Caco-2 (cell line): ENCODE data around the gene CABP7. TPM values are rescaled to one million over a fixed set of nuclear protein-coding genes. Genes with fewer than 3 reads are reported as not detected.

Experiments used
- BruUV-seq: library from RNA; stranded (reverse); fragments of 400-500 nt; replicated peaks from 2 replicates; lab custom pipeline; 2021; lab: Mats Ljungman, UMichigan
- CTCF ChIA-PET: fragments of 300-600 bp; sonication (Branson Sonifier 250); formaldehyde crosslinking; loops from one replicate; lab custom pipeline; 2022; ENCODE audit warnings: antibody characterized with exemption; lab: Charles Lee
- POLR2A ChIA-PET: fragments of 300-600 bp; sonication (Branson Sonifier 250); formaldehyde crosslinking; loops from one replicate; lab custom pipeline; 2022; ENCODE audit warnings: antibody characterized with exemption; lab: Charles Lee
- DNase-seq, 2 experiments: peaks; one replicate each; pipeline versions ENCODE4 v3.0.0 to v3.0.0-alpha.2; 2020 to 2022
- H3K27me3 ChIP-seq: replicated peaks from 2 replicates; pipeline ENCODE4 v1.6.0; 2011; ENCODE audit warnings: low read length; ENCODE audit not compliant: control insufficient read depth, insufficient read depth
- H3K36me3 ChIP-seq: 2 replicates; pipeline ENCODE4 v1.5.1; 2011; ENCODE audit warnings: low read length; ENCODE audit not compliant: control insufficient read depth, insufficient read depth
- H3K4me1 ChIP-seq: fragments of 250-450 bp; sonication (Bioruptor Pico); 2 replicates; pipeline ENCODE4 v1.5.1; 2020; ENCODE audit warnings: mild to moderate bottlenecking
- H3K4me3 ChIP-seq: 2 replicates; pipeline ENCODE4 v1.5.1; 2011; ENCODE audit warnings: low read depth, mild to moderate bottlenecking, control low read depth, low read length
- H3K9me3 ChIP-seq: fragments of 250-450 bp; sonication (Bioruptor Pico); 2 replicates; pipeline ENCODE4 v1.5.1; 2020; ENCODE audit warnings: mild to moderate bottlenecking, moderate library complexity
- H3K27ac Mint-ChIP-seq: one replicate; pipeline ENCODE4 v1.8.0; 2022; ENCODE audit warnings: mixed read lengths; ENCODE audit not compliant: unreplicated experiment
- H3K27me3 Mint-ChIP-seq: one replicate; pipeline ENCODE4 v1.8.0; 2022; ENCODE audit warnings: mixed read lengths; ENCODE audit not compliant: insufficient read depth, unreplicated experiment
- H3K36me3 Mint-ChIP-seq: one replicate; pipeline ENCODE4 v1.8.0; 2022; ENCODE audit warnings: mild to moderate bottlenecking, mixed read lengths; ENCODE audit not compliant: insufficient read depth, unreplicated experiment
- H3K4me1 Mint-ChIP-seq: one replicate; pipeline ENCODE4 v1.8.0; 2022; ENCODE audit warnings: low read depth, mixed read lengths; ENCODE audit not compliant: unreplicated experiment
- H3K4me3 Mint-ChIP-seq: one replicate; pipeline ENCODE4 v1.8.0; 2022; ENCODE audit warnings: mild to moderate bottlenecking, moderate library complexity, mixed read lengths; ENCODE audit not compliant: unreplicated experiment
- H3K9me3 Mint-ChIP-seq: one replicate; pipeline ENCODE4 v1.8.0; 2022; ENCODE audit warnings: mixed read lengths; ENCODE audit not compliant: unreplicated experiment
- intact Hi-C: fragments of 100-400 bp; cut with micrococcal nuclease; formaldehyde crosslinking; loops from one replicate; pipeline ENCODE4 v1.10.0; 2022; ENCODE audit not compliant: unreplicated experiment
- total RNA-seq: library from RNA; stranded (reverse); gene quantifications from 2 replicates; pipeline ENCODE4 v1.2.3, GENCODE V29; 2022
- TF ChIP-seq, protein P1 (sequence below), 2 experiments: fragments of 200-600 bp in 1 of 2; IDR thresholded peaks; 1 replicate in 1 of 2; 2 replicates in 1 of 2; pipeline versions ENCODE4 v1.5.1 to v1.8.0; 2011 to 2022; ENCODE audit warnings: antibody characterized with exemption in 1 of 2, control low read depth in 1 of 2, inconsistent platforms in 1 of 2, low read depth in 1 of 2, low read length in 1 of 2, mild to moderate bottlenecking in 1 of 2, moderate library complexity in 1 of 2; ENCODE audit not compliant: insufficient read depth in 1 of 2, severe bottlenecking in 1 of 2, unreplicated experiment in 1 of 2

CABP7 gene
- total RNA-seq, 1 experiment from 2014 or later = not detected

DNA sequence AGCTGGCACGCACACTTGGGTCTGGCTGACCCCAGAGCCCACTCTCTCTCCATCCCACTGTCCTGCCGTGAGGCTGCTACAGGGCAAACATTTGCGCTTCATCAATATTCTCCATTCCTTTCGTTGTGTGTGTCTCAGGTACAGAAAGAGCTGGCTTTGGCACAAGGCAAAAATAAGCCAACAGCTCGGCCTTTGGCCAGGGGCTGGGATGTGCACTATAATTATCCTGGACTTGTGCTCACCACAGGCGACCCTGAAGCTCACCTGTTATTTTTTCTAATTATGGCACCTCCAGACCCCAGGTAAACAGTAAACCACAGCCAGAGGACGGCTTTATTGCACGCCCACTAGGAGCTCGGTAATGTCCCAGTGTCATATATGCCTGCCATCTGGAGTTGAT is 36.1 kb downstream of the CABP7 start:
- ChIA-PET POLR2A (no interaction called here), CTCF (no interaction called here)
- TF ChIP-seq, protein P1, sequence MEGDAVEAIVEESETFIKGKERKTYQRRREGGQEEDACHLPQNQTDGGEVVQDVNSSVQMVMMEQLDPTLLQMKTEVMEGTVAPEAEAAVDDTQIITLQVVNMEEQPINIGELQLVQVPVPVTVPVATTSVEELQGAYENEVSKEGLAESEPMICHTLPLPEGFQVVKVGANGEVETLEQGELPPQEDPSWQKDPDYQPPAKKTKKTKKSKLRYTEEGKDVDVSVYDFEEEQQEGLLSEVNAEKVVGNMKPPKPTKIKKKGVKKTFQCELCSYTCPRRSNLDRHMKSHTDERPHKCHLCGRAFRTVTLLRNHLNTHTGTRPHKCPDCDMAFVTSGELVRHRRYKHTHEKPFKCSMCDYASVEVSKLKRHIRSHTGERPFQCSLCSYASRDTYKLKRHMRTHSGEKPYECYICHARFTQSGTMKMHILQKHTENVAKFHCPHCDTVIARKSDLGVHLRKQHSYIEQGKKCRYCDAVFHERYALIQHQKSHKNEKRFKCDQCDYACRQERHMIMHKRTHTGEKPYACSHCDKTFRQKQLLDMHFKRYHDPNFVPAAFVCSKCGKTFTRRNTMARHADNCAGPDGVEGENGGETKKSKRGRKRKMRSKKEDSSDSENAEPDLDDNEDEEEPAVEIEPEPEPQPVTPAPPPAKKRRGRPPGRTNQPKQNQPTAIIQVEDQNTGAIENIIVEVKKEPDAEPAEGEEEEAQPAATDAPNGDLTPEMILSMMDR (IDR thresholded peaks at IDR 0.05; ENCODE audit: insufficient read depth in 1 of 2, low read depth in 1 of 2, low read length in 1 of 2, severe bottlenecking in 1 of 2, unreplicated experiment in 1 of 2) = no peak
- Mint-ChIP-seq H3K36me3 (no peaks in the 10 kb centered on the region), H3K4me3 (no peak overlapping the region), H3K27ac (no peak overlapping the region), H3K27me3 (no peaks in the 10 kb centered on the region), H3K9me3 (no peaks in the 10 kb centered on the region), H3K4me1 (no peaks in the 10 kb centered on the region)
- Histone ChIP-seq H3K4me1 (no peaks in the 10 kb centered on the region), H3K36me3 (no peaks in the 10 kb centered on the region), H3K4me3 (no peak overlapping the region), H3K9me3 (no peaks in the 10 kb centered on the region), H3K27me3 (no peaks in the 10 kb centered on the region)
- BruUV-seq = no TSS peak
- intact Hi-C loops = no loop called here
- no peak for DNase-seq

DNA sequence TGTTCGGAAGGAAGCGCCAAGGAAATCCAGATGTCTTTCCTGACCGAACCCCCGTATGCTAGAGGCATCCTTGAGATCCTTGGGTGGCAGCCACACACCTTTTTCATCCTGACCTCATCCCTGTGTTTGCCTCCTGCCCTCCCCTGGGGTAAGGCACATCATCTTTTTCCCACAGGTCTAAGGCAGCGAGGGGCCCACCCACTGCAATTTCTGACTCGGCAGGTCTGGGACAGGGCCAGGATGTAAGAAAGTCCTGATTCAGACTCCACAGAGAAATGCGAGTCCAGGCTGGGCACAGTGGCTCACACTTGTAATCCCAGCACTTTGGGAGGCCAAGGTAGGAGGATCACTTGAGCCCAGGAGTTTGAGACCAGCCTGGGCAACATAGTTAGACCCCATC is 36.5 kb downstream of the CABP7 start:
- Mint-ChIP-seq H3K4me3 (no peak overlapping the region), H3K27me3 (no peaks in the 10 kb centered on the region)
- intact Hi-C loops = no loop called here

DNA sequence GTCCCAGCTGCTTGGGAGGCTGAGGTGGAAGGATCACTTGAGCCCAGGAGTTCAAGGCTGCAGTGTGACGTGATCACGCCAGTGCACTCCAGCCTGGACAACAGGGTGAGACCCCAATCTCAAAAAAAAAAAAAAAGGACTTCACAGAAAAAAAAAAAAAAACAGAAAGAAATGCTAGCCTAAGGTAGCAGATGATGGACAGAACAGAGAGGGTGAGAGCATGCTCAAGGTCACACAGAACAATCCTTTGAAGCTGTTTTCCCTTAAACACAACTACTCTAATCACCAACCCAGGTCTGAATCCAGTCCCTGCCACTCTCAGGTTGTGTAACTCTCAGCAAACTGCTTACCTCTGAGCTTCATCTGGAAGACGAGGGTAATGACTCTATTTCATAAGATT is 37.3 kb downstream of the CABP7 start:
- intact Hi-C loops = no loop called here
- H3K9me3 Mint-ChIP-seq = no peaks in the 10 kb centered on the region
- H3K4me1 Mint-ChIP-seq = no peaks in the 10 kb centered on the region
- no peaks in the 10 kb centered on the region for H3K36me3 Mint-ChIP-seq
- ChIA-PET CTCF (interaction anchor here (1.1 kb wide), 1 partner anchor 127 kb away, joined by 7 read pairs; no protein-coding TSS in a partner anchor), POLR2A (no interaction called here)
- TF ChIP-seq, protein P1 (IDR thresholded peaks at IDR 0.05; ENCODE audit: insufficient read depth in 1 of 2, low read depth in 1 of 2, low read length in 1 of 2, severe bottlenecking in 1 of 2, unreplicated experiment in 1 of 2) = no peak
- DNase-seq = no peak
- Histone ChIP-seq H3K9me3 (no peaks in the 10 kb centered on the region), H3K27me3 (no peaks in the 10 kb centered on the region), H3K4me1 (no peaks in the 10 kb centered on the region), H3K4me3 (no peak overlapping the region), H3K36me3 (no peaks in the 10 kb centered on the region)
- no peaks in the 10 kb centered on the region for H3K27me3 Mint-ChIP-seq
- H3K4me3 Mint-ChIP-seq = no peak overlapping the region
- no peak overlapping the region for H3K27ac Mint-ChIP-seq
- BruUV-seq = no TSS peak

More for the DNA sequence above, 36.5 kb downstream of the CABP7 start:
- CTCF ChIA-PET = no interaction called here
- no peaks in the 10 kb centered on the region for H3K36me3 ChIP-seq
- POLR2A ChIA-PET = no interaction called here
- no peaks in the 10 kb centered on the region for H3K9me3 ChIP-seq
- no peak for DNase-seq
- no peaks in the 10 kb centered on the region for H3K4me1 ChIP-seq
- BruUV-seq = no TSS peak
- Mint-ChIP-seq H3K36me3 (no peaks in the 10 kb centered on the region), H3K4me1 (no peaks in the 10 kb centered on the region), H3K9me3 (no peaks in the 10 kb centered on the region), H3K27ac (no peak overlapping the region)
- no peak overlapping the region for H3K4me3 ChIP-seq
- TF ChIP-seq, protein P1 (IDR thresholded peaks at IDR 0.05; ENCODE audit: insufficient read depth in 1 of 2, low read depth in 1 of 2, low read length in 1 of 2, severe bottlenecking in 1 of 2, unreplicated experiment in 1 of 2) = no peak
- H3K27me3 ChIP-seq = no peaks in the 10 kb centered on the region
